H9 (cell line): ENCODE results near the gene BMP7. TPM values are rescaled to one million over a fixed set of nuclear protein-coding genes. Genes with fewer than 3 reads are reported as not detected.

Source experiments
- DNase-seq: peaks from one replicate; pipeline ENCODE4 v3.0.0-alpha.2; 2017
- H2AFZ ChIP-seq: one replicate; pipeline ENCODE4 v1.6.1; 2013; ENCODE audit warnings: mild to moderate bottlenecking, low read length, control low read depth, moderate library complexity
- H2AK5ac ChIP-seq: 2 replicates; pipeline ENCODE4 v1.6.1; 2013; ENCODE audit warnings: low read length, control low read depth, mixed read lengths; ENCODE audit not compliant: insufficient read length
- H2BK120ac ChIP-seq: one replicate; pipeline ENCODE4 v1.6.1; 2013; ENCODE audit warnings: low read depth, mild to moderate bottlenecking, low read length, control low read depth, inconsistent platforms; ENCODE audit not compliant: poor library complexity, severe bottlenecking
- H2BK12ac ChIP-seq: 2 replicates; pipeline ENCODE4 v1.6.1; 2013; ENCODE audit warnings: low read length, control low read depth, mixed read lengths, low read depth; ENCODE audit not compliant: insufficient read length
- H2BK15ac ChIP-seq: 2 replicates; pipeline ENCODE4 v1.6.1; 2013; ENCODE audit warnings: low read depth, low read length, control low read depth
- H2BK20ac ChIP-seq: one replicate; pipeline ENCODE4 v1.6.1; 2013; ENCODE audit warnings: low read depth, mild to moderate bottlenecking, low read length, control low read depth, inconsistent platforms; ENCODE audit not compliant: poor library complexity, severe bottlenecking
- H2BK5ac ChIP-seq: 2 replicates; pipeline ENCODE4 v1.6.1; 2013; ENCODE audit warnings: low read length, control low read depth, mixed read lengths; ENCODE audit not compliant: insufficient read length
- H3K14ac ChIP-seq: 2 replicates; pipeline ENCODE4 v1.6.1; 2013; ENCODE audit warnings: low read length, control low read depth; ENCODE audit not compliant: insufficient read depth
- H3K18ac ChIP-seq: 2 replicates; pipeline ENCODE4 v1.6.1; 2013; ENCODE audit warnings: low read depth, mild to moderate bottlenecking, mixed read lengths, low read length, control low read depth; ENCODE audit not compliant: insufficient read length
- H3K23ac ChIP-seq: 2 replicates; pipeline ENCODE4 v1.6.1; 2013; ENCODE audit warnings: low read length, control low read depth, mixed read lengths, low read depth; ENCODE audit not compliant: insufficient read length
- H3K23me2 ChIP-seq: 2 replicates; pipeline ENCODE4 v1.6.1; 2013; ENCODE audit warnings: low read depth, mild to moderate bottlenecking, mixed read lengths, low read length, control low read depth; ENCODE audit not compliant: insufficient read length, poor library complexity, severe bottlenecking
- H3K27ac ChIP-seq: 2 replicates; pipeline ENCODE4 v1.5.1; 2013; ENCODE audit warnings: low read length, control low read depth, mixed read lengths, low read depth; ENCODE audit not compliant: insufficient read length
- H3K27me3 ChIP-seq: 2 replicates; pipeline ENCODE4 v1.6.1; 2013; ENCODE audit warnings: low read length, control low read depth, inconsistent platforms; ENCODE audit not compliant: insufficient read depth
- H3K4ac ChIP-seq: 2 replicates; pipeline ENCODE4 v1.6.1; 2013; ENCODE audit warnings: low read depth, mild to moderate bottlenecking, control low read depth, inconsistent platforms, low read length, moderate library complexity
- H3K4me1 ChIP-seq: 2 replicates; pipeline ENCODE4 v1.6.1; 2013; ENCODE audit warnings: low read length, control low read depth, inconsistent platforms; ENCODE audit not compliant: insufficient read depth
- H3K4me2 ChIP-seq: 2 replicates; pipeline ENCODE4 v1.6.1; 2013; ENCODE audit warnings: low read length, control low read depth, mixed read lengths; ENCODE audit not compliant: insufficient read length, insufficient read depth
- H3K56ac ChIP-seq: 2 replicates; pipeline ENCODE4 v1.6.1; 2013; ENCODE audit warnings: low read depth, mild to moderate bottlenecking, mixed read lengths, low read length, control low read depth; ENCODE audit not compliant: insufficient read length
- H3K79me1 ChIP-seq: 2 replicates; pipeline ENCODE4 v1.6.1; 2013; ENCODE audit warnings: low read depth, mild to moderate bottlenecking, moderate library complexity, low read length, control low read depth, inconsistent platforms; ENCODE audit not compliant: insufficient read depth, poor library complexity, severe bottlenecking
- H3K79me2 ChIP-seq: 2 replicates; pipeline ENCODE4 v1.6.1; 2013; ENCODE audit warnings: low read length, control low read depth, inconsistent platforms; ENCODE audit not compliant: insufficient read depth
- H3K9ac ChIP-seq: 2 replicates; pipeline ENCODE4 v1.6.1; 2013; ENCODE audit warnings: low read length, control low read depth, mixed read lengths; ENCODE audit not compliant: insufficient read length; ENCODE audit errors: extremely low read depth
- H3K9me3 ChIP-seq: one replicate; pipeline ENCODE4 v1.6.1; 2013; ENCODE audit warnings: low read depth, low read length, inconsistent platforms; ENCODE audit not compliant: control insufficient read depth
- H3T11ph ChIP-seq: one replicate; pipeline ENCODE4 v1.6.1; 2013; ENCODE audit warnings: mild to moderate bottlenecking, low read length, control low read depth, inconsistent platforms
- H4K20me1 ChIP-seq: one replicate; pipeline ENCODE4 v1.6.1; 2013; ENCODE audit not compliant: control insufficient read depth, insufficient read length, insufficient read depth
- H4K5ac ChIP-seq: 2 replicates; pipeline ENCODE4 v1.6.1; 2013; ENCODE audit warnings: low read depth, mild to moderate bottlenecking, mixed read lengths, low read length, control low read depth; ENCODE audit not compliant: insufficient read length
- H4K8ac ChIP-seq: replicated peaks from 2 replicates; pipeline ENCODE4 v1.6.1; 2013; ENCODE audit warnings: low read length, control low read depth, mixed read lengths, low read depth; ENCODE audit not compliant: insufficient read length
- H4K91ac ChIP-seq: 2 replicates; pipeline ENCODE4 v1.6.1; 2013; ENCODE audit warnings: low read depth, mild to moderate bottlenecking, moderate library complexity, mixed read lengths, low read length, control low read depth; ENCODE audit not compliant: insufficient read length
- H3K27ac Mint-ChIP-seq, 3 experiments: 2 replicates in 2 of 3; 3 replicates in 1 of 3; pipeline ENCODE4 v1.8.0; 2020 to 2021; ENCODE audit warnings: mixed read lengths in 3 of 3, mild to moderate bottlenecking in 1 of 3, moderate library complexity in 1 of 3
- H3K27me3 Mint-ChIP-seq: 2 replicates; pipeline ENCODE4 v1.8.0; 2021; ENCODE audit warnings: low read depth, mild to moderate bottlenecking, moderate library complexity, mixed read lengths
- H3K36me3 Mint-ChIP-seq, 3 experiments: 2 replicates in 2 of 3; 3 replicates in 1 of 3; pipeline ENCODE4 v1.8.0; 2020 to 2021; ENCODE audit warnings: low read depth in 3 of 3, mixed read lengths in 3 of 3; ENCODE audit not compliant: insufficient read depth in 1 of 3
- H3K4me1 Mint-ChIP-seq, 2 experiments: 2 replicates each; pipeline ENCODE4 v1.8.0; 2020; ENCODE audit warnings: mixed read lengths in 2 of 2
- H3K4me3 Mint-ChIP-seq, 2 experiments: 2 replicates in 1 of 2; 3 replicates in 1 of 2; pipeline ENCODE4 v1.8.0; 2020 to 2021; ENCODE audit warnings: mild to moderate bottlenecking in 2 of 2, mixed read lengths in 2 of 2, moderate library complexity in 1 of 2
- H3K9me3 Mint-ChIP-seq, 2 experiments: 2 replicates in 1 of 2; 3 replicates in 1 of 2; pipeline ENCODE4 v1.8.0; 2020; ENCODE audit warnings: mild to moderate bottlenecking in 2 of 2, mixed read lengths in 2 of 2, moderate library complexity in 1 of 2
- WGBS: extraction: QIAGEN DNeasy Blood & Tissue Kit; methylation state at CpG from one replicate; pipeline ENCODE4 v1.1.7; 2013; ENCODE audit warnings: missing lambda C conversion rate, low lambda C conversion rate, mixed read lengths; ENCODE audit not compliant: insufficient read length; ENCODE audit errors: extremely low coverage; 5-methylcytosine and 5-hydroxymethylcytosine counted together
- total RNA-seq: library from RNA; stranded (reverse); gene quantifications from 2 replicates; pipeline ENCODE4 v1.2.1, GENCODE V29; 2021
- TF ChIP-seq, protein P1 (sequence below): fragments of 200-600 bp; sonication (generic); conservative IDR thresholded peaks from 3 replicates; pipeline ENCODE4 v1.8.0; 2021; ENCODE audit warnings: antibody characterized with exemption, mild to moderate bottlenecking

Gene BMP7
- total RNA-seq, 1 experiment from 2014 or later, result 17.7 TPM

DNA sequence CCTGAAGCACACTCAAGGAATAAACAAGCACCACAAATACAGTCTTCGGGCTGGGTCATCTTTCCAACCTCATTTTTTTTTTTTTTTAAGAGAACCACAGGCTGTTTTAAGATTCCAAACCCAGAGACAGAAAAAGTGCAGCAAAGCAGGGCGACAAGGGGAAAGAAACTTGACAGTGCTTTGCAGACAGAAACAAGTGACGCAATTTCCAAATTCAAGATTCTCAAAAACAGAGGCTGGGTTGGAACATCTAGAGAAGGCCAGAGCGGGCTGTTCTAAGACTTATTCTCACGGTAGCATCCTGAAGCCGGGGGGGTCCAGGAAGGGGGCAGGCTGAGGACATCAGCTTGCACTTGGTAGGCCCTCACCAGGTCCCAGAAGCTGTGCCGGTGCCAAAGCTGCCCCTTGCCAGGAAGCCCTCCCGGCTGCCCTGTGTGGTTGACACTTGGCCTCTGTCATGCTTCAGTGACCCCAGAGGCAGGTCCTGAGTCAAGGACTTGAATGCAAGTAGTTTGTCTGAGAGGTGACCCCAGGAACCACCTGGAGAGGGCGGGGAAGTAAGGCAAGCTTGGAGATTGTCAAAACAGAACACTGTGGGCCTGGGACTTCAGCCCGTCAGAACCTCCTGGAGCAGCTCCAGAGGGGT lies 50.5 kb downstream of the BMP7 start:
- no CpG with 5 or more reads among the region's 10 CpGs for WGBS
- Histone ChIP-seq H3K23ac (no peak overlapping the region), H4K5ac (no peak overlapping the region), H3K9me3 (no peaks in the 10 kb centered on the region), H3K23me2 (no peaks in the 10 kb centered on the region), H4K8ac (no peak overlapping the region), H2BK12ac (no peak overlapping the region), H3T11ph (no peak overlapping the region), H2AFZ (no peak overlapping the region), H3K4me1 (peaks cover 4% of the 10 kb centered on the region; the same call in 1 of the 2 replicates), H4K20me1 (no peaks in the 10 kb centered on the region), H3K79me1 (no peaks in the 10 kb centered on the region), H4K91ac (no peak overlapping the region), H3K27me3 (no peaks in the 10 kb centered on the region), H3K9ac (no peak overlapping the region), H3K27ac (no peak overlapping the region), H3K4me2 (no peak overlapping the region), H2BK5ac (no peak overlapping the region), H2AK5ac (no peak overlapping the region), H2BK15ac (no peak overlapping the region), H2BK120ac (no peak overlapping the region), H3K4ac (no peak overlapping the region), H3K18ac (no peak overlapping the region), H2BK20ac (no peak overlapping the region), H3K56ac (no peak overlapping the region), H3K79me2 (no peaks in the 10 kb centered on the region), H3K14ac (no peak overlapping the region)
- H3K9me3 Mint-ChIP-seq, result no peaks in the 10 kb centered on the region
- TF ChIP-seq, protein P1, sequence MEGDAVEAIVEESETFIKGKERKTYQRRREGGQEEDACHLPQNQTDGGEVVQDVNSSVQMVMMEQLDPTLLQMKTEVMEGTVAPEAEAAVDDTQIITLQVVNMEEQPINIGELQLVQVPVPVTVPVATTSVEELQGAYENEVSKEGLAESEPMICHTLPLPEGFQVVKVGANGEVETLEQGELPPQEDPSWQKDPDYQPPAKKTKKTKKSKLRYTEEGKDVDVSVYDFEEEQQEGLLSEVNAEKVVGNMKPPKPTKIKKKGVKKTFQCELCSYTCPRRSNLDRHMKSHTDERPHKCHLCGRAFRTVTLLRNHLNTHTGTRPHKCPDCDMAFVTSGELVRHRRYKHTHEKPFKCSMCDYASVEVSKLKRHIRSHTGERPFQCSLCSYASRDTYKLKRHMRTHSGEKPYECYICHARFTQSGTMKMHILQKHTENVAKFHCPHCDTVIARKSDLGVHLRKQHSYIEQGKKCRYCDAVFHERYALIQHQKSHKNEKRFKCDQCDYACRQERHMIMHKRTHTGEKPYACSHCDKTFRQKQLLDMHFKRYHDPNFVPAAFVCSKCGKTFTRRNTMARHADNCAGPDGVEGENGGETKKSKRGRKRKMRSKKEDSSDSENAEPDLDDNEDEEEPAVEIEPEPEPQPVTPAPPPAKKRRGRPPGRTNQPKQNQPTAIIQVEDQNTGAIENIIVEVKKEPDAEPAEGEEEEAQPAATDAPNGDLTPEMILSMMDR, result no peak
- H3K4me1 Mint-ChIP-seq, result peaks cover 22 to 33% of the 10 kb centered on the region in 2 experiments
- H3K36me3 Mint-ChIP-seq, result peaks cover 0 to 4% (median 0%) of the 10 kb centered on the region in 3 experiments; a peak in 1 of 7 replicates
- H3K27ac Mint-ChIP-seq, result no peak overlapping the region
- no peak overlapping the region for H3K4me3 Mint-ChIP-seq
- no peak for DNase-seq
- H3K27me3 Mint-ChIP-seq, result peaks cover 16% of the 10 kb centered on the region
